Liver (tissue), 3 donors: ENCODE data around the gene MEIS2.

ENCODE experiments used
- ATF3 ChIP-seq: IDR thresholded peaks from 2 replicates; pipeline ENCODE4 v1.6.1; 2016; ENCODE audit warnings: antibody characterized with exemption
- CTCF ChIP-seq: fragments of 150-350 bp; IDR thresholded peaks from 2 replicates; pipeline ENCODE4 v1.5.1; 2017; ENCODE audit warnings: improper control_type of control experiment, low read depth, low read length; ENCODE audit not compliant: missing input control
- EGR1 ChIP-seq, 2 donors: IDR thresholded peaks; 2 replicates each; pipeline ENCODE4 v1.6.1; 2016 to 2018; ENCODE audit warnings: antibody characterized with exemption in 2 of 2, low read depth in 2 of 2
- FOXA1 ChIP-seq: IDR thresholded peaks from 2 replicates; pipeline ENCODE4 v1.6.1; 2016; ENCODE audit warnings: antibody characterized with exemption
- GABPA ChIP-seq, 2 donors: IDR thresholded peaks in 1 of 2; conservative IDR thresholded peaks in 1 of 2; 2 replicates each; pipeline ENCODE4 v1.6.1; 2016; ENCODE audit warnings: antibody characterized with exemption in 2 of 2, mild to moderate bottlenecking in 1 of 2, moderate library complexity in 1 of 2
- JUND ChIP-seq, 2 donors: IDR thresholded peaks; 2 replicates each; pipeline ENCODE4 v1.6.1; 2016; ENCODE audit warnings: antibody characterized with exemption in 2 of 2
- RAD21 ChIP-seq, 2 donors: IDR thresholded peaks; 2 replicates each; pipeline ENCODE4 v1.6.1; 2016; ENCODE audit warnings: antibody characterized with exemption in 2 of 2, mild to moderate bottlenecking in 2 of 2
- YY1 ChIP-seq: IDR thresholded peaks from 2 replicates; pipeline ENCODE4 v1.6.1; 2016; ENCODE audit warnings: antibody characterized with exemption, mild to moderate bottlenecking
- donor health status: healthy.
- donor health status: healthy.

GRCh38 chr15:37078566-37078965 is 21.8 kb downstream of the MEIS2 start:
- TF ChIP-seq CTCF (no peak), RAD21 (IDR thresholded peaks at IDR 0.05) (no peak), JUND (IDR thresholded peaks at IDR 0.05) (no peak), FOXA1 (no peak), YY1 (no peak), ATF3 (no peak), EGR1 (IDR thresholded peaks at IDR 0.05; ENCODE audit: low read depth in 2 of 2) (no peak), GABPA (IDR thresholded peaks at IDR 0.05 in 1 of 2, conservative IDR thresholded peaks at IDR 0.05 in 1 of 2) (no peak)
